ENCODE data around the gene S100PBP.
"Not testable (repeated sequence)": the region's sequence is repeated elsewhere in the genome, so short reads cannot be mapped to it uniquely, and the experiment has no call there.

Gene S100PBP

DNA sequence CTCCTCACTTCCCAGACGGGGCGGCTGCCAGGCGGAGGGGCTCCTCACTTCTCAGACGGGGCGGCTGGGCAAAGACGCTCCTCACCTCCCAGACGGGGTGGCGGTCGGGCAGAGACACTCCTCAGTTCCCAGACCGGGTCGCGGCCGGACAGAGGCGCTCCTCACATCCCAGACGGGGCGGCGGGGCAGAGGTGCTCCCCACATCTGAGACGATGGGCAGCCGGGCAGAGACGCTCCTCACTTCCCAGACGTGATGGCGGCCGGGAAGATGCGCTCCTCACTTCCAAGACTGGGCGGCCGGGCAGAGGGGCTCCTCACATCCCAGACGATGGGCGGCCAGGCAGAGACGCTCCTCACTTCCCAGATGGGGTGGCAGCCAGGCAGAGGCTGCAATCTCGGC is 13.0 kb upstream of the S100PBP start:
- not testable (repeated sequence) for H3K18ac ChIP-seq (ENCODE audit: low read depth in 1 of 2, low read length in 2 of 2); H2BK120ac ChIP-seq (ENCODE audit: low read depth, low read length); H2BK15ac ChIP-seq (ENCODE audit: low read depth, poor library complexity, severe bottlenecking); H2AK5ac ChIP-seq (ENCODE audit: low read length, severe bottlenecking); H3K27ac ChIP-seq (ENCODE audit: low read length, poor library complexity, severe bottlenecking); H3K4me3 ChIP-seq (ENCODE audit: insufficient read depth in 1 of 2, low read depth in 1 of 2, low read length in 2 of 2); H3K27me3 ChIP-seq (ENCODE audit: control insufficient read depth in 1 of 2, insufficient read depth in 1 of 2, low read length in 2 of 2); H2BK5ac ChIP-seq (ENCODE audit: low read depth, low read length, poor library complexity, severe bottlenecking); H3K14ac ChIP-seq (ENCODE audit: low read length in 2 of 2); H4K8ac ChIP-seq (ENCODE audit: low read length); H3K4me2 ChIP-seq (ENCODE audit: low read length, poor library complexity, severe bottlenecking); H3K4ac ChIP-seq (ENCODE audit: low read depth in 1 of 2, low read length in 2 of 2); H2BK12ac ChIP-seq (ENCODE audit: low read length in 2 of 2); H3K23ac ChIP-seq (ENCODE audit: low read length in 2 of 2); H3K9ac ChIP-seq (ENCODE audit: low read length); H3K9me3 ChIP-seq (ENCODE audit: control insufficient read depth, low read length); H4K91ac ChIP-seq (ENCODE audit: low read length); DNase-seq; H3K4me1 ChIP-seq (ENCODE audit: control insufficient read depth, insufficient read depth, low read depth, low read length); H2AFZ ChIP-seq (ENCODE audit: low read depth, low read length)
- peaks cover 40 to 70% of the 10 kb centered on the region in 2 experiments for H3K36me3 ChIP-seq (ENCODE audit: control insufficient read depth in 1 of 2, insufficient read depth in 2 of 2, low read depth in 1 of 2, low read length in 2 of 2)
- 99% methylated on average over 28 of the region's 30 CpGs for WGBS
- H3K79me1 ChIP-seq (replicated peaks; ENCODE audit: low read length, poor library complexity, severe bottlenecking) = peaks cover 20% of the 10 kb centered on the region

GRCh38 chr1:32806290-32806689 is 11.2 kb upstream of the S100PBP start:
- H3K4me1 ChIP-seq (ENCODE audit: control insufficient read depth, insufficient read depth, low read depth, low read length) = peaks cover 2% of the 10 kb centered on the region
- H2BK120ac ChIP-seq (ENCODE audit: low read depth, low read length) = no peak overlapping the region
- no peak overlapping the region for H4K8ac ChIP-seq (ENCODE audit: low read length)
- no peak overlapping the region for H3K14ac ChIP-seq (ENCODE audit: low read length in 2 of 2)
- no peak overlapping the region for H3K4me2 ChIP-seq (ENCODE audit: low read length, poor library complexity, severe bottlenecking)
- H3K18ac ChIP-seq (ENCODE audit: low read depth in 1 of 2, low read length in 2 of 2) = no peak overlapping the region
- H3K27ac ChIP-seq (ENCODE audit: low read length, poor library complexity, severe bottlenecking) = no peak overlapping the region
- no peaks in the 10 kb centered on the region for H3K9me3 ChIP-seq (ENCODE audit: control insufficient read depth, low read length)
- no peak overlapping the region for H2BK15ac ChIP-seq (ENCODE audit: low read depth, poor library complexity, severe bottlenecking)
- no peak overlapping the region for H3K4ac ChIP-seq (ENCODE audit: low read depth in 1 of 2, low read length in 2 of 2)
- no peak overlapping the region for H2AFZ ChIP-seq (ENCODE audit: low read depth, low read length)
- DNase-seq = no peak
- 95% methylated on average over 6 of the region's 6 CpGs for WGBS
- no peak overlapping the region for H3K9ac ChIP-seq (ENCODE audit: low read length)
- H3K4me3 ChIP-seq (ENCODE audit: insufficient read depth in 1 of 2, low read depth in 1 of 2, low read length in 2 of 2) = no peak overlapping the region
- peaks cover 21% of the 10 kb centered on the region for H3K79me1 ChIP-seq (replicated peaks; ENCODE audit: low read length, poor library complexity, severe bottlenecking)
- H4K91ac ChIP-seq (ENCODE audit: low read length) = no peak overlapping the region
- peaks cover 50 to 76% of the 10 kb centered on the region in 2 experiments for H3K36me3 ChIP-seq (ENCODE audit: control insufficient read depth in 1 of 2, insufficient read depth in 2 of 2, low read depth in 1 of 2, low read length in 2 of 2)
- no peak overlapping the region for H2BK5ac ChIP-seq (ENCODE audit: low read depth, low read length, poor library complexity, severe bottlenecking)
- no peak overlapping the region for H2BK12ac ChIP-seq (ENCODE audit: low read length in 2 of 2)
- H2AK5ac ChIP-seq (ENCODE audit: low read length, severe bottlenecking) = no peak overlapping the region
- H3K27me3 ChIP-seq (ENCODE audit: control insufficient read depth in 1 of 2, insufficient read depth in 1 of 2, low read length in 2 of 2) = no peaks in the 10 kb centered on the region
- no peak overlapping the region for H3K23ac ChIP-seq (ENCODE audit: low read length in 2 of 2)

- H3K79me1 ChIP-seq (replicated peaks; ENCODE audit: low read length, poor library complexity, severe bottlenecking) = peaks cover 24% of the 10 kb centered on the region
- H2BK5ac ChIP-seq (ENCODE audit: low read depth, low read length, poor library complexity, severe bottlenecking) = no peak overlapping the region
- H3K9ac ChIP-seq (ENCODE audit: low read length) = no peak overlapping the region
- no peak overlapping the region for H2AFZ ChIP-seq (ENCODE audit: low read depth, low read length)
- no peak overlapping the region for H3K4me3 ChIP-seq (ENCODE audit: insufficient read depth in 1 of 2, low read depth in 1 of 2, low read length in 2 of 2)
- H4K91ac ChIP-seq (ENCODE audit: low read length) = no peak overlapping the region
- no peak overlapping the region for H4K8ac ChIP-seq (ENCODE audit: low read length)
- no peak overlapping the region for H2BK15ac ChIP-seq (ENCODE audit: low read depth, poor library complexity, severe bottlenecking)
- peaks cover 50 to 71% of the 10 kb centered on the region in 2 experiments for H3K36me3 ChIP-seq (ENCODE audit: control insufficient read depth in 1 of 2, insufficient read depth in 2 of 2, low read depth in 1 of 2, low read length in 2 of 2)
- DNase-seq = no peak
- H3K4ac ChIP-seq (ENCODE audit: low read depth in 1 of 2, low read length in 2 of 2) = no peak overlapping the region
- no peaks in the 10 kb centered on the region for H3K9me3 ChIP-seq (ENCODE audit: control insufficient read depth, low read length)
- H2BK120ac ChIP-seq (ENCODE audit: low read depth, low read length) = no peak overlapping the region
- no peak overlapping the region for H3K14ac ChIP-seq (ENCODE audit: low read length in 2 of 2)
- peak overlapping the region; percentile 66 for H2AK5ac ChIP-seq (ENCODE audit: low read length, severe bottlenecking)
- 91% methylated on average over 4 of the region's 4 CpGs for WGBS
- no peaks in the 10 kb centered on the region for H3K4me1 ChIP-seq (ENCODE audit: control insufficient read depth, insufficient read depth, low read depth, low read length)
- H3K23ac ChIP-seq (ENCODE audit: low read length in 2 of 2) = no peak overlapping the region
- H2BK12ac ChIP-seq (ENCODE audit: low read length in 2 of 2) = no peak overlapping the region
- no peak overlapping the region for H3K27ac ChIP-seq (ENCODE audit: low read length, poor library complexity, severe bottlenecking)
- no peaks in the 10 kb centered on the region for H3K27me3 ChIP-seq (ENCODE audit: control insufficient read depth in 1 of 2, insufficient read depth in 1 of 2, low read length in 2 of 2)
- no peak overlapping the region for H3K18ac ChIP-seq (ENCODE audit: low read depth in 1 of 2, low read length in 2 of 2)
- H3K4me2 ChIP-seq (ENCODE audit: low read length, poor library complexity, severe bottlenecking) = no peak overlapping the region
Observed at GRCh38 chr1:32806910-32807523, 10.4 kb upstream of the S100PBP start.

GRCh38 chr1:32808580-32808979 is 8.9 kb upstream of the S100PBP start:
- Histone ChIP-seq H3K79me1 (replicated peaks; ENCODE audit: low read length, poor library complexity, severe bottlenecking) (peaks cover 19% of the 10 kb centered on the region), H3K4me1 (ENCODE audit: control insufficient read depth, insufficient read depth, low read depth, low read length) (no peaks in the 10 kb centered on the region), H3K4me2 (ENCODE audit: low read length, poor library complexity, severe bottlenecking) (no peak overlapping the region), H2BK15ac (ENCODE audit: low read depth, poor library complexity, severe bottlenecking) (no peak overlapping the region), H3K23ac (ENCODE audit: low read length in 2 of 2) (no peak overlapping the region), H3K9me3 (ENCODE audit: control insufficient read depth, low read length) (no peaks in the 10 kb centered on the region), H3K36me3 (ENCODE audit: control insufficient read depth in 1 of 2, insufficient read depth in 2 of 2, low read depth in 1 of 2, low read length in 2 of 2) (peaks cover 43 to 58% of the 10 kb centered on the region in 2 experiments), H3K27ac (ENCODE audit: low read length, poor library complexity, severe bottlenecking) (no peak overlapping the region), H3K4me3 (ENCODE audit: insufficient read depth in 1 of 2, low read depth in 1 of 2, low read length in 2 of 2) (no peak overlapping the region), H4K8ac (ENCODE audit: low read length) (no peak overlapping the region), H2BK5ac (ENCODE audit: low read depth, low read length, poor library complexity, severe bottlenecking) (no peak overlapping the region), H3K14ac (ENCODE audit: low read length in 2 of 2) (no peak overlapping the region), H2AFZ (ENCODE audit: low read depth, low read length) (no peak overlapping the region), H3K18ac (ENCODE audit: low read depth in 1 of 2, low read length in 2 of 2) (no peak overlapping the region), H3K27me3 (ENCODE audit: control insufficient read depth in 1 of 2, insufficient read depth in 1 of 2, low read length in 2 of 2) (no peaks in the 10 kb centered on the region), H3K4ac (ENCODE audit: low read depth in 1 of 2, low read length in 2 of 2) (no peak overlapping the region), H3K9ac (ENCODE audit: low read length) (no peak overlapping the region), H2BK12ac (ENCODE audit: low read length in 2 of 2) (no peak overlapping the region), H4K91ac (ENCODE audit: low read length) (no peak overlapping the region), H2AK5ac (ENCODE audit: low read length, severe bottlenecking) (no peak overlapping the region), H2BK120ac (ENCODE audit: low read depth, low read length) (no peak overlapping the region)
- 100% methylated on average over 3 of the region's 4 CpGs for WGBS
- no peak for DNase-seq
